ENCODE results near the gene CSF2RB.

GRCh38 chr22:36985211-36985889 is 71.9 kb downstream of the CSF2RB start:
- TF ChIP-seq CTCF (conservative IDR thresholded peaks at IDR 0.05; ENCODE audit: low read length) (no peak), EZH2phosphoT487 (IDR thresholded peaks at IDR 0.05; ENCODE audit: borderline replicate concordance) (no peak)

All from Loucy (cell line).